ENCODE measurements around the gene ATP6V0A1. TPM values are rescaled to one million over a fixed set of nuclear protein-coding genes. Genes with fewer than 3 reads are reported as not detected.
"Not testable (repeated sequence)": the region's sequence is repeated elsewhere in the genome, so short reads cannot be mapped to it uniquely, and the experiment has no call there.

ATP6V0A1 gene
- total and polyA plus RNA-seq, 2 of the 4 experiments (the other 2 are of a cell fraction) = 18.8 to 34.0 TPM

GRCh38 chr17:42477173-42477572 lies 18.5 kb downstream of the ATP6V0A1 start:
- H2BK15ac ChIP-seq (ENCODE audit: low read depth, low read length) = no peak overlapping the region
- ATAC-seq (ENCODE audit: low read depth) (no peak), DNase-seq (no peak)
- H3K79me1 ChIP-seq (ENCODE audit: low read depth in 1 of 2, low read length in 2 of 2) = peaks cover 3 to 15% of the 10 kb centered on the region in 2 experiments; a peak in 3 of 4 replicates
- H3K4me1 ChIP-seq (ENCODE audit: control insufficient read depth, insufficient read depth, low read length) = no peaks in the 10 kb centered on the region; the same call in 1 of the 2 replicates
- CTCF ChIA-PET = no interaction called here
- no peak overlapping the region for H4K5ac ChIP-seq (ENCODE audit: low read depth, low read length)
- intact Hi-C loops (cut with micrococcal nuclease) (no loop called here), in situ Hi-C loops (cut with MboI; ENCODE audit: low sequenced_read_pairs) (no loop called here), dilution Hi-C loops (cut with HindIII; ENCODE audit: low sequenced_read_pairs, unreplicated experiment) (no loop called here)
- no peaks in the 10 kb centered on the region for H3K27me3 ChIP-seq (ENCODE audit: control insufficient read depth, insufficient read depth, low read length)
- TF ChIP-seq FOS (IDR thresholded peaks at IDR 0.05; ENCODE audit: low read depth, low read length) (no peak), MXI1 (IDR thresholded peaks at IDR 0.05; ENCODE audit: borderline replicate concordance, low read depth, low read length) (no peak)
- no peak overlapping the region for H3K23ac ChIP-seq (ENCODE audit: low read depth, low read length)
- H3K9me3 ChIP-seq (ENCODE audit: control insufficient read depth, insufficient read depth, low read length) = no peaks in the 10 kb centered on the region
- POLR2A ChIA-PET (ENCODE audit: unreplicated experiment) = no interaction called here
- H2BK5ac ChIP-seq (ENCODE audit: low read depth, low read length, poor library complexity, severe bottlenecking) = no peak overlapping the region
- peaks cover 29% of the 10 kb centered on the region for H3K36me3 ChIP-seq (ENCODE audit: control insufficient read depth, insufficient read depth, low read length)
- H3K14ac ChIP-seq (replicated peaks; ENCODE audit: low read depth, low read length) = no peak overlapping the region
- H2BK120ac ChIP-seq (ENCODE audit: low read depth, low read length) = no peak overlapping the region
- H3K9me1 ChIP-seq (ENCODE audit: insufficient read depth, low read length) = no peaks in the 10 kb centered on the region; the same call in 1 of the 2 replicates
- no peak overlapping the region for H4K8ac ChIP-seq (ENCODE audit: low read depth in 2 of 2, low read length in 2 of 2)
- H2AK5ac ChIP-seq (ENCODE audit: low read depth, low read length) = no peak overlapping the region
- H3K4me2 ChIP-seq (ENCODE audit: low read depth, low read length) = no peak overlapping the region
- H3K27ac ChIP-seq (ENCODE audit: insufficient read depth, low read length) = no peak overlapping the region
- no peak overlapping the region for H2AK9ac ChIP-seq (replicated peaks; ENCODE audit: low read depth, low read length, poor library complexity)
- H4K91ac ChIP-seq (ENCODE audit: insufficient read depth, low read depth, low read length) = no peak overlapping the region
- no peak overlapping the region for H3K18ac ChIP-seq (ENCODE audit: low read depth, low read length)
- no TSS peak for BruUV-seq (replicated peaks)
- no peak overlapping the region for H2AFZ ChIP-seq (replicated peaks; ENCODE audit: low read length, poor library complexity)
- WGBS, 2 experiments (ENCODE audit: extremely low coverage in 2 of 2, insufficient read length in 1 of 2) = 88% methylated on average over 1 of the region's 3 CpGs; no CpG with 5 or more reads in 1 of the 2 experiments
- no peak overlapping the region for H3K4me3 ChIP-seq (ENCODE audit: insufficient read depth, low read depth, low read length)
- 0 out of 2 replicates have a peak, but pooled peaks cover 8% of the 10 kb centered on the region for H4K20me1 ChIP-seq (ENCODE audit: insufficient read depth, low read length)
- H3K9ac ChIP-seq (ENCODE audit: low read depth, low read length) = no peak overlapping the region
- no peak overlapping the region for H3K56ac ChIP-seq (ENCODE audit: extremely low read depth, insufficient read depth, low read length)
- H3K4ac ChIP-seq (ENCODE audit: low read depth, low read length) = no peak overlapping the region
- no peak overlapping the region for H2BK20ac ChIP-seq (ENCODE audit: low read depth, low read length)

GRCh38 chr17:42477824-42478223 lies 19.1 kb downstream of the ATP6V0A1 start:
- H3K27me3 ChIP-seq (ENCODE audit: control insufficient read depth, insufficient read depth, low read length); H3K14ac ChIP-seq (replicated peaks; ENCODE audit: low read depth, low read length); H3K4me2 ChIP-seq (ENCODE audit: low read depth, low read length); H4K20me1 ChIP-seq (ENCODE audit: insufficient read depth, low read length); H2AFZ ChIP-seq (replicated peaks; ENCODE audit: low read length, poor library complexity); H3K56ac ChIP-seq (ENCODE audit: extremely low read depth, insufficient read depth, low read length); H3K23ac ChIP-seq (ENCODE audit: low read depth, low read length); H3K4me1 ChIP-seq (ENCODE audit: control insufficient read depth, insufficient read depth, low read length); POLR2A ChIA-PET (ENCODE audit: unreplicated experiment); H3K4ac ChIP-seq (ENCODE audit: low read depth, low read length); H2BK15ac ChIP-seq (ENCODE audit: low read depth, low read length); H2AK9ac ChIP-seq (replicated peaks; ENCODE audit: low read depth, low read length, poor library complexity); intact Hi-C loops (cut with micrococcal nuclease); H2BK5ac ChIP-seq (ENCODE audit: low read depth, low read length, poor library complexity, severe bottlenecking); H3K9ac ChIP-seq (ENCODE audit: low read depth, low read length); H4K8ac ChIP-seq (ENCODE audit: low read depth in 2 of 2, low read length in 2 of 2); CTCF ChIA-PET; H2AK5ac ChIP-seq (ENCODE audit: low read depth, low read length); H2BK20ac ChIP-seq (ENCODE audit: low read depth, low read length); H4K5ac ChIP-seq (ENCODE audit: low read depth, low read length); in situ Hi-C loops (cut with MboI; ENCODE audit: low sequenced_read_pairs); BruUV-seq (replicated peaks); DNase-seq; H3K27ac ChIP-seq (ENCODE audit: insufficient read depth, low read length); ATAC-seq (ENCODE audit: low read depth); H3K9me1 ChIP-seq (ENCODE audit: insufficient read depth, low read length); H3K18ac ChIP-seq (ENCODE audit: low read depth, low read length); H2BK120ac ChIP-seq (ENCODE audit: low read depth, low read length); H4K91ac ChIP-seq (ENCODE audit: insufficient read depth, low read depth, low read length); H3K9me3 ChIP-seq (ENCODE audit: control insufficient read depth, insufficient read depth, low read length); dilution Hi-C loops (cut with HindIII; ENCODE audit: low sequenced_read_pairs, unreplicated experiment); H3K4me3 ChIP-seq (ENCODE audit: insufficient read depth, low read depth, low read length): not testable (repeated sequence)
- peaks cover 3 to 15% of the 10 kb centered on the region in 2 experiments; a peak in 3 of 4 replicates for H3K79me1 ChIP-seq (ENCODE audit: low read depth in 1 of 2, low read length in 2 of 2)
- WGBS, 2 experiments (ENCODE audit: extremely low coverage in 2 of 2, insufficient read length in 1 of 2) = no CpG with 5 or more reads among the region's 1 CpG
- peaks cover 30% of the 10 kb centered on the region for H3K36me3 ChIP-seq (ENCODE audit: control insufficient read depth, insufficient read depth, low read length)

Measured in IMR-90 (cell line).